Central memory CD8-positive, alpha-beta T cell (primary cell): Measurements from ENCODE around the gene TASOR2.

Source experiments
- ATAC-seq: fragments of 150-1000 bp; cut with Tn5 transposase; replicated peaks from 2 replicates; pipeline ENCODE4 v1.10.0; 2022; ENCODE audit warnings: mild to moderate bottlenecking, moderate FRiP score, moderate number of reproducible peaks; ENCODE audit not compliant: poor library complexity, severe bottlenecking; ENCODE audit errors: extremely low read depth
- DNase-seq, 2 donors: peaks; one replicate each; pipeline ENCODE4 v3.0.0; 2021; ENCODE audit warnings: low spot score in 2 of 2
- H3K27ac Mint-ChIP-seq: one replicate; pipeline ENCODE4 v1.8.0; 2022; ENCODE audit warnings: low read depth, mild to moderate bottlenecking, moderate library complexity, mixed read lengths
- H3K27me3 Mint-ChIP-seq: one replicate; pipeline ENCODE4 v1.8.0; 2022; ENCODE audit warnings: mixed read lengths
- H3K36me3 Mint-ChIP-seq: one replicate; pipeline ENCODE4 v1.8.0; 2022; ENCODE audit warnings: mild to moderate bottlenecking, moderate library complexity, mixed read lengths; ENCODE audit not compliant: insufficient read depth
- H3K4me1 Mint-ChIP-seq: one replicate; pipeline ENCODE4 v1.8.0; 2022; ENCODE audit warnings: mixed read lengths
- H3K4me3 Mint-ChIP-seq: one replicate; pipeline ENCODE4 v1.8.0; 2022; ENCODE audit warnings: mild to moderate bottlenecking, moderate library complexity, mixed read lengths
- H3K9me3 Mint-ChIP-seq: one replicate; pipeline ENCODE4 v1.8.0; 2022; ENCODE audit warnings: mixed read lengths

TASOR2 gene

DNA sequence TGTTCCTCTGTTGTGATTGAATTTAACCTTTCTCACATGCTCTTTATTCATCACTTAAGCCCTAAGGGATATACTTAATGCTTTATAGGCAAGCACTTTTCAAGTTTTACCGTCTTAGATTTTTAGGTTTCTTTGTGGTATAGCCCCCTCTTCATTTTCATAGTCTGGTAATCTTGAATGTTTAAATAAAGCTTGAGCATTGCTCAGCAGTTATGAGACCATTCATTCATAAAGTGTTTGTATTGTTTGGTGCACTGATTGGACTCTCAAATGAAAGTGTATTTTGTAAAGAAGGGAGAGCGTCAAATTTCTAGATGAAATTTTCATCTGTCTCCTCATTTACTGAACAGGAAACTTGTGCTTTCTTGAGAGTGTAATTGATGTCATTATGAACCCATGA lies 25.2 kb downstream of the TASOR2 start:
- Mint-ChIP-seq H3K36me3 (peaks cover 8% of the 10 kb centered on the region), H3K27me3 (no peaks in the 10 kb centered on the region), H3K4me1 (peaks cover 69% of the 10 kb centered on the region), H3K9me3 (no peaks in the 10 kb centered on the region), H3K27ac (no peak overlapping the region), H3K4me3 (peak overlapping the region; percentile 7)
- no peak for ATAC-seq
- no peak for DNase-seq

DNA sequence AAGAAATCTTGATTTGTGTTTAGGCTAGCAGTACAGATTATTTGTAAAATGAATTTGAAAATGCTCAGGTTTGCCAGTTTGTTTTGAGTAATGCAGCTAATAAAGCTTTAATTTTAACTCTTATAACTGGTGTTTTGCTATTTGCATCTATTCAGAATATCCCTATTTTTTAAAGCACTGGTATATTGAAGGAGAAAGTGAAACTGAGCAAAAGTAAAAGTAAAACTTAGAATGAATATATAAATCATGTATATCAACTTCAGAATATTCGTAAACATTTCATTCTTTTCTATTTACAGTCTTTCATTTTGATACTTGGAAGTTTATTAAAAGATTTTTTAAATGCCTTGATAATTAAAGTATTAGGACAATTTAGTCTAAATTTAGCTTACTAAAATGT lies 26.2 kb downstream of the TASOR2 start:
- peaks cover 67% of the 10 kb centered on the region for H3K4me1 Mint-ChIP-seq
- DNase-seq (no peak), ATAC-seq (no peak)
- H3K27ac Mint-ChIP-seq, result peak overlapping the region; percentile 85
- no peaks in the 10 kb centered on the region for H3K9me3 Mint-ChIP-seq
- H3K27me3 Mint-ChIP-seq, result no peaks in the 10 kb centered on the region
- H3K4me3 Mint-ChIP-seq, result peak overlapping the region; percentile 67
- H3K36me3 Mint-ChIP-seq, result peaks cover 10% of the 10 kb centered on the region

DNA sequence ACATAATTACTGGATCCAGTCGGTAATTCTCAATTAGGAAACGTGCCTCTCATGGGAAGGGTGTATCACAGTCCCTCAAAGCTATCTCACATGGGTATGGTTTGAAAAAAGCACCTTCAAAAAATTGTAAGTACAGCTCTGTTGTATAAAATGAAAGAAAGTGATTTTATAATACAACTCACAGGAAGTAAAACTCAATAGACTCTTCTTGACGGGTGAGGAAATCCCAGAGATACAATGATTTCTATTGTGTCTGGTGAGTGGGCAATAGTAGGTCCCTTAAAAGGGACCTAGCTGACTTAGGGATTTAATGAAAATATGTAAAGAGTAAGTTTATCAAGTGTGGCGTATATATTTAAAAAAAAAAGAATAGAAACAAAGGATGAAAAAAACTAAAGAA lies 27.0 kb downstream of the TASOR2 start:
- DNase-seq (no peak), ATAC-seq (no peak)
- Mint-ChIP-seq H3K36me3 (peaks cover 10% of the 10 kb centered on the region), H3K4me1 (peaks cover 67% of the 10 kb centered on the region), H3K27me3 (no peaks in the 10 kb centered on the region), H3K27ac (peak overlapping the region; percentile 85), H3K9me3 (no peaks in the 10 kb centered on the region), H3K4me3 (peak overlapping the region; percentile 67)

DNA sequence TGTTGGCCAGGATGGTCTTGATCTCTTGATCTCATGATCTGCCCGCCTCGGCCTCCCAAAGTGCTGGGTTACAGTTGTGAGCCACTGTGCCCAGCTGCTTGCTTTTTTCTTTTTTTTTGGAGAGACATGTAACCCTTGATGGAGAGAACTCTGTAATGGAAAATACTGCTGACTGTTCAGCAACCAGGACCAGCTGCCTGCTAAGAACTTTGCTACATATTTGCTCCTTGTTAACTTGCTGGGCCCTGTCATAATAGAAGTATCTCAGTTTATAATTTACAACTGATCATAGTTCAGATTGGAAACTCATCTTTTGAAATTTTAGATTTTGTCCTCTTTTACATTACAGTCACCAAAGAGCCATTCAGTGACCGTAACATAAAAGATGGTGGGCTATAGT lies 34.9 kb downstream of the TASOR2 start:
- H3K27ac Mint-ChIP-seq, result peak overlapping the region; percentile 6
- ATAC-seq (no peak), DNase-seq (no peak)
- H3K4me1 Mint-ChIP-seq, result peaks cover 21% of the 10 kb centered on the region
- H3K36me3 Mint-ChIP-seq, result peaks cover 26% of the 10 kb centered on the region
- no peaks in the 10 kb centered on the region for H3K9me3 Mint-ChIP-seq
- no peaks in the 10 kb centered on the region for H3K27me3 Mint-ChIP-seq
- H3K4me3 Mint-ChIP-seq, result no peak overlapping the region

DNA sequence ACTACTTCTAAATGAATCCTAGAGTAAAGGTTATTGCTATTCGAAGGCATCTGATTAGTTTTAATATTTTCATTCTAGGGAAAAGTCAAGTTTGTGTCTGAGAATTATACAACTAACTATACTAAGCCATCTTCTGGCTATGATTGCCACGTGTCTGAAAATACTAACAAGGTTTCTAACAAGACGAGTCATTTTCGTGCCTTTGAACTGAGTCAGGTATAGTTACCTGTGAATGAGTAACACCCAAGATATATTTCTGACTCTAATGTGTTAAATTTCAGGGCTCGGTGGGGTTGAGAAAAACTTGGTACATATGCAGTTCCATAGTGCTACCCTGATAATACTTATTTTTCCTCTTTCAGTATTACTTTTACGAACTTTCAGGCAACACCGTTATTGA lies 35.5 kb downstream of the TASOR2 start:
- peaks cover 23% of the 10 kb centered on the region for H3K36me3 Mint-ChIP-seq
- no peak for DNase-seq
- H3K4me3 Mint-ChIP-seq, result no peak overlapping the region
- no peaks in the 10 kb centered on the region for H3K9me3 Mint-ChIP-seq
- H3K27ac Mint-ChIP-seq, result no peak overlapping the region
- ATAC-seq, result no peak
- peaks cover 16% of the 10 kb centered on the region for H3K4me1 Mint-ChIP-seq
- H3K27me3 Mint-ChIP-seq, result no peaks in the 10 kb centered on the region

DNA sequence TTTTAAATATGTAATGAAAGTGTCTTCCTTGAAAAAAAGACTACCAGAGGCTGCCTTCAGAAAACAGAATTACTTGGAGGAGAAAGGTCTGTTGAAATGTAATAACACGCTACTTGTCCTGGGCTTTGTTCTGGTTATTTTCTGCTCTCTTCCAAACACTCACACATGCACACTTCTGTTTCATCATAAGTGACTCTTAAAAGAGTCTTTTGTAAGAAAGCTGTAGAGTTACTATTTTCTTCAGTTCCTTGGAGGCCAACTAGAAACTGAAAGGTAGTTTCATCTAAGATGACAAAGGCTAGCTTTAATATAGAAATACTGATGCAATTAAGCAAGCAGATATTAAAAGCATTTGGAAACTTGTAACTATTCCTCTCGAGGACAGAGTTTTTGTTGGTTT lies 39.1 kb downstream of the TASOR2 start:
- DNase-seq (no peak), ATAC-seq (no peak)
- Mint-ChIP-seq H3K4me3 (no peak overlapping the region), H3K4me1 (peaks cover 8% of the 10 kb centered on the region), H3K27ac (no peak overlapping the region), H3K27me3 (no peaks in the 10 kb centered on the region), H3K36me3 (peaks cover 31% of the 10 kb centered on the region), H3K9me3 (no peaks in the 10 kb centered on the region)

DNA sequence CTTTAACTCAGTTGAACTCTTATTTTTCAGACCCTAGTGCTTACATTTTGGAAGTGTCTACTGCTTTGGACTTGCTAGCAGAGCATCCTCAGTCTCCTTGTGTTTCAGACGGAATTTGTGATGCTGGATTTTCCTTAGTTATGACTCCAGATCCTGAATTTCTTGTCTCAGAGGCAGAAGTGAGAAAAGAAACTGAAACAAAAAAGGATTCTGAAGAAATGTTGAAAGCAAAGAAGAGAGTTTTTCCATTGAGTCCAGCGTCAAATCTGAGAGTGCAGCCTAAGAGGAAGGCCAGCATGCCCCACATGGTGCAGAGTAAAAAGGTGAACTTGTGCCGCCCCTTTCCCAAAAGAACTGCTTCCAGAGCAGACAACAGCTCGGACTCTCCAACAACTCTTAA lies 46.1 kb downstream of the TASOR2 start:
- peak overlapping the region; percentile 29 for H3K27ac Mint-ChIP-seq
- DNase-seq (no peak), ATAC-seq (no peak)
- no peaks in the 10 kb centered on the region for H3K9me3 Mint-ChIP-seq
- H3K36me3 Mint-ChIP-seq, result peaks cover 43% of the 10 kb centered on the region
- peaks cover 11% of the 10 kb centered on the region for H3K4me1 Mint-ChIP-seq
- H3K27me3 Mint-ChIP-seq, result no peaks in the 10 kb centered on the region
- H3K4me3 Mint-ChIP-seq, result no peak overlapping the region

DNA sequence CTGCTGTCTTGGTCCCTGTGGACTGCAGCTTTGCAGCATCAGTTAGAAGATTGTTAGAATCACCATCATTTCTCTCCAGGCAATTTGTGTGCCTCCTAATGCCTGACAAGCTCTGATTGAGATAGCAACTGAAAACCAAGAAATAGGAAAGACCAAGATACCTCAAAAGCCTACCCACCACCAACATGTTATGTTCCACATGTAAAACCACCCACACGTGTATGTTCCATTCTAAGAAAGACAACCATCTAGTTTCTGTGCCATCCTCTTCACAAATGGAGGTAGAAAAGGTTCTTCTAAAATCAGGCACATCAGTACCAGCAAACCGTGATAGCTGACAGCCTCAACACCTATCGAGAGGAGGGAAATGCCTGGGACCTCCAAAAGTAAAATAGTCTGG lies 46.9 kb downstream of the TASOR2 start:
- peaks cover 11% of the 10 kb centered on the region for H3K4me1 Mint-ChIP-seq
- no peak for ATAC-seq
- no peaks in the 10 kb centered on the region for H3K9me3 Mint-ChIP-seq
- no peaks in the 10 kb centered on the region for H3K27me3 Mint-ChIP-seq
- peaks cover 46% of the 10 kb centered on the region for H3K36me3 Mint-ChIP-seq
- H3K27ac Mint-ChIP-seq, result no peak overlapping the region
- no peak overlapping the region for H3K4me3 Mint-ChIP-seq
- no peak for DNase-seq

DNA sequence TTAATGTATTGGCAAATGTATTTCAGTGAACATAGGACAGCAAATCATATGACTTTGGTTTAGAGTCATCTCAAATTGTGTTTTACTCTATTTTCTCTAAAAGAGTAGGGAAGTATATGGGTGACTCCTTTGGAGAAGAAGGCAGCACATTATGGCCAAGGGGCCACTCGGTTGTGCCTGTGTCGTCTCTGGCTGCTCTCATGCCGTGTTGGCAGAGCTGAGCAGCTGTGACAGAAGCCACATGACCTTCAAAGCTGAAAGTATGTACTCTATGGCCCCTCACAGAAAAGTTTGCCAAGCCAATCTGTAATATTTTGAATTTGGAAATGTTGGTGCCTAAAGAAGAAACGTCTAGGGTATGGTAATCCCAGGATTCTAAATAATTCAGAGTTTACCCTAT lies 47.5 kb downstream of the TASOR2 start:
- H3K36me3 Mint-ChIP-seq, result peaks cover 44% of the 10 kb centered on the region
- no peak overlapping the region for H3K4me3 Mint-ChIP-seq
- H3K27ac Mint-ChIP-seq, result no peak overlapping the region
- DNase-seq (no peak), ATAC-seq (no peak)
- H3K27me3 Mint-ChIP-seq, result no peaks in the 10 kb centered on the region
- H3K4me1 Mint-ChIP-seq, result peaks cover 11% of the 10 kb centered on the region
- H3K9me3 Mint-ChIP-seq, result no peaks in the 10 kb centered on the region
